Mammary epithelial cell (primary cell): ENCODE measurements around the gene CDC37.
"Not testable (repeated sequence)": the region's sequence is repeated elsewhere in the genome, so short reads cannot be mapped to it uniquely, and the experiment has no call there.

Source experiments
- EZH2 ChIP-seq: IDR thresholded peaks from 2 replicates; pipeline ENCODE4 v1.6.1; 2012; ENCODE audit warnings: low read length, inconsistent platforms, borderline replicate concordance
- TF ChIP-seq, protein P1 (sequence below), 2 donors: IDR thresholded peaks in 1 of 2; conservative IDR thresholded peaks in 1 of 2; 2 replicates each; pipeline ENCODE4 v1.5.1; 2011 to 2012; ENCODE audit warnings: inconsistent platforms in 2 of 2, low read length in 2 of 2, mild to moderate bottlenecking in 2 of 2, control low read depth in 1 of 2, low read depth in 1 of 2; ENCODE audit not compliant: insufficient read depth in 1 of 2; ENCODE audit errors: extremely low read depth in 1 of 2

GRCh38 chr19:10411224-10411623, 7.9 kb upstream of the CDC37 start:
- not testable (repeated sequence) for TF ChIP-seq EZH2
- TF ChIP-seq, protein P1, sequence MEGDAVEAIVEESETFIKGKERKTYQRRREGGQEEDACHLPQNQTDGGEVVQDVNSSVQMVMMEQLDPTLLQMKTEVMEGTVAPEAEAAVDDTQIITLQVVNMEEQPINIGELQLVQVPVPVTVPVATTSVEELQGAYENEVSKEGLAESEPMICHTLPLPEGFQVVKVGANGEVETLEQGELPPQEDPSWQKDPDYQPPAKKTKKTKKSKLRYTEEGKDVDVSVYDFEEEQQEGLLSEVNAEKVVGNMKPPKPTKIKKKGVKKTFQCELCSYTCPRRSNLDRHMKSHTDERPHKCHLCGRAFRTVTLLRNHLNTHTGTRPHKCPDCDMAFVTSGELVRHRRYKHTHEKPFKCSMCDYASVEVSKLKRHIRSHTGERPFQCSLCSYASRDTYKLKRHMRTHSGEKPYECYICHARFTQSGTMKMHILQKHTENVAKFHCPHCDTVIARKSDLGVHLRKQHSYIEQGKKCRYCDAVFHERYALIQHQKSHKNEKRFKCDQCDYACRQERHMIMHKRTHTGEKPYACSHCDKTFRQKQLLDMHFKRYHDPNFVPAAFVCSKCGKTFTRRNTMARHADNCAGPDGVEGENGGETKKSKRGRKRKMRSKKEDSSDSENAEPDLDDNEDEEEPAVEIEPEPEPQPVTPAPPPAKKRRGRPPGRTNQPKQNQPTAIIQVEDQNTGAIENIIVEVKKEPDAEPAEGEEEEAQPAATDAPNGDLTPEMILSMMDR (conservative IDR thresholded peaks at IDR 0.05 in 1 of 2, IDR thresholded peaks at IDR 0.05 in 1 of 2; ENCODE audit: extremely low read depth in 1 of 2, insufficient read depth in 1 of 2, low read depth in 1 of 2, low read length in 2 of 2), result not testable (repeated sequence)
